GM21576 (cell line): ENCODE results near the gene PTPRG.

Experiments used
- ATAC-seq: cut with Tn5 transposase; IDR thresholded peaks from one replicate; pipeline ENCODE4 v1.9.1; 2021; ENCODE audit warnings: mild to moderate bottlenecking, moderate library complexity; ENCODE audit not compliant: unreplicated experiment

Gene PTPRG

GRCh38 chr3:61616586-61616985, 55.2 kb downstream of the PTPRG start:
- ATAC-seq, result no peak

DNA sequence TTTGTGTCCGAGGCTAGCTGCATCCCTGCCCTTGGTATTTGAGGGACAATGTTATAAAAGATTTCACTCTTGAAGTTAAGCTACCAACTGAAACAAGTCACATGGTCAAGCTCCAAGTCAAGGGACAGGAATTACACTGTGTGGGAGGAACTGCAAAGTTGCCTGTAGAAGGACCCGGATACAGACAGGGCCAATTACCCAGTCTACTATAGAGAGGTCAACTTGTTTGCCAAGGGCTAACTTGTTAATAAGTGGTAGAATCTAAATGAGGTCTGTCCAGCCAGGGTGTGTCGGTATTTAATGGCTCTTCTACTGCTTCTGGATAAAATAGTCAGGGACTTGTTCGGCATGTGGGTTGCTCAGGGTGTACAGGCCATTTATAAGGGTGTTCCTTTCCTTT, 55.7 kb downstream of the PTPRG start:
- no peak for ATAC-seq

DNA sequence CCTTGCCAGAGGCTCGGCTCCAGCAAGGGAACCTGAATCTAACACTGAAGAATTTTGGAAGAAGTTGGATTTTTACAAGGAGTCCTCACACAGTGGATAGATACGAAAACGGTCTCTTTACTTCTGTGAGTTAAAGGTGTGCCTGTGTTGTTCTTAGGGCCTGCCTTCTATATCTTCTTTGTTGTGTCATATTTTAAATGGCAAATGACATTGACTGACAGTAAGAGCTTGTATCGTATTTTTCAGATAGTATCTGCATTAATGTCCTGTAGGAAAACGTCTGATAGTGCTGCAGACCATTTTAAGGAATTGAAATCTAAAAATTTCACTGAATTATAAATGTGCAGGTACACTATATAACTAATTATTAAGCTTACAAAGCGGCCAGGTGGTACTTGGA, 56.3 kb downstream of the PTPRG start:
- ATAC-seq, result no peak

GRCh38 chr3:61618231-61618630, 56.9 kb downstream of the PTPRG start:
- no peak for ATAC-seq

DNA sequence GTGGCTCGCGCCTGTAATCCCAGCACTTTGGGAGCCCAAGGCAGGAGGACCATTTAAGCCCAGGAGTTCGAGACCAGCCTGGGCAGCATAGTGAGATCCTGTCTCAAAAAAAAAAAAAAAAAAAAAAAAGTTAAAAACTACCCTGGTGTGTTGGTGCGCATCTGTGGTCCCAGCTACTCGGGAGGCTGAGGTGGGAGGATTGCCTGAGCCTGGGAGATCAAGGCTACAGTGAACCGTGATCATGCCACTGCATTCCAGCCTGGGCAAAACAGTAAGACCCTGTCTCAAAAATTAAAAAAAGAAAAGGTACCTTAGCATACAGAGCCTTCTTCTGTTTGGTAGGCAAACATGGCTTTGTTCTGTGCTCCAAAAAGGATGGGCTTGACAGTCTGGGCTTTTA, 57.5 kb downstream of the PTPRG start:
- ATAC-seq, result no peak

DNA sequence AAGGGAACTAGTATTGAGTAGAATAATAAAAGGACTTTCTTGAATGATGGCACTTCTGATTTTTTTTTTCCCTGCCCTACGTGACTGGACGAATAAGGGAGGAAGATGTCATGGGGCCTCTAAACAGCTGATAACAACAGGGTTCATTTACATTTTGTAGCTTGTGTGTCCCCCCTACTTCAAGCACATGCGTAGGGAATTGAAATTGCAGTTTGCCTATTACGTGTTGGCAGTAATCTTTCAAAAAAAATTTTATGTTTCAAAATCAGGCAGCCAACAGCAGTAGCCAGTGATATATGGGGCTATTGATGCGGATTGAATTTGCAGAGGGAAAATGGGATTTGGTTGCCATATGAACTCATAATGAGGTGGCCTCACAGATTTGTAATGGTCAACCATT, 58.7 kb downstream of the PTPRG start:
- ATAC-seq, result no peak

DNA sequence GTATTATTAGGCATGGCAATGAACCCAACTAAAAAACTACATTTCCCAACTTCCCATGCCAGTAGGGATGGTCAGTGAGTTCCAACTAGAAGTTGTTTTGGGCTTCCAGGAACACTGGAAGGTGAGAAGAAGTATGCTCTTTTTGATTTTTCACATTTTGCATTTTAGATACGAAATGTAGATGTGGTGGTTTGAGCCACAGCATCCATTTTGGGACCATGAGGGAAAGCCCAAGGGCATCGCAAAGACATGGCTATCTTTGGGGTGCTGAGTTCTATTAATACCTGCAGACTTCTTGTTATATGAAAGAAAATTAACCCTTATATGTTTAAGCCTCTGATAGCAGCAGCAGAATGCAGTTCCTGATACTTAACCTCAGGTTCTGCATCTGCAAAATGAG, 62.9 kb downstream of the PTPRG start:
- no peak for ATAC-seq

DNA sequence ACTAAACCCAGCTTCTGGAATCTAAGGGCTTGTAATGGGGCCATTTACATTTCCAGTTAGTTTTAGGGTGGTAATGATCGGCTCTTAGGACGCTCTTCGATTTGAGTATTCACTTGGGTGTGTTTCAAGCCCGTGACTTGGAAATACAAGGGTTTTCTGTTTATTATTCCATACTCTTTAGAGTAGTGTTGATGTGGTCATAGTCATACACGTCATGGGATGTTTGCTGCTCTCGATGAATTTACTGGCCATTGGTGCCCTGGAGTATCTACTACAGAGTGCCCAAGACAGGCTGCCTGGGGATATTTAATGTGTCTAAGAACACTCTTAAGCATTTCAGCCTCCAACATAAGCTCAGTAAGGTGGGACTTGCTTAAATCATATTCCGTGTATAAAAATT, 64.1 kb downstream of the PTPRG start:
- no peak for ATAC-seq

DNA sequence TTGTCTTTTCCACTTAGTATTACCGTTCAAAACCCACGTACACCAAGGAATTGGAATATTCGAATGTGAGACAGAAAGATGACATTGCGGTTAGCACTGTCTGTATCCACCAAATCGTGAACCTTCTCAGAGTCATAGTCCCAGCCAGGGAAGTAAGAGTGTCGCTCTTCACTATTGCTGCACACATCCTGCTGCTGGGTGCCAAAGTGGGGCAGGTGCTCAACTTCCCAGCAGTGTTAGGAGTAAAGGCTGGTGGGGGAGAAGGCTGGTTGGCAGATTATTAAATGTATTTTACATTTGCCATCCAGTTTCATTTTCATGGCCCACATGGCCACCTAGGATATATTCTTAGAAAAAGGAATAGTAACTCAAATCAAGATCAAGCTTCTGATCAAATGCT, 65.1 kb downstream of the PTPRG start:
- no peak for ATAC-seq

GRCh38 chr3:61627768-61628185, 66.4 kb downstream of the PTPRG start:
- ATAC-seq, result no peak

- no peak for ATAC-seq
These were observed 67.3 kb downstream of the PTPRG start for GRCh38 chr3:61628636-61629035.

- ATAC-seq, result no peak
These were observed 68.1 kb downstream of the PTPRG start for GRCh38 chr3:61629442-61629841.

- no peak for ATAC-seq
These were observed 69.9 kb downstream of the PTPRG start for GRCh38 chr3:61631108-61631769.

DNA sequence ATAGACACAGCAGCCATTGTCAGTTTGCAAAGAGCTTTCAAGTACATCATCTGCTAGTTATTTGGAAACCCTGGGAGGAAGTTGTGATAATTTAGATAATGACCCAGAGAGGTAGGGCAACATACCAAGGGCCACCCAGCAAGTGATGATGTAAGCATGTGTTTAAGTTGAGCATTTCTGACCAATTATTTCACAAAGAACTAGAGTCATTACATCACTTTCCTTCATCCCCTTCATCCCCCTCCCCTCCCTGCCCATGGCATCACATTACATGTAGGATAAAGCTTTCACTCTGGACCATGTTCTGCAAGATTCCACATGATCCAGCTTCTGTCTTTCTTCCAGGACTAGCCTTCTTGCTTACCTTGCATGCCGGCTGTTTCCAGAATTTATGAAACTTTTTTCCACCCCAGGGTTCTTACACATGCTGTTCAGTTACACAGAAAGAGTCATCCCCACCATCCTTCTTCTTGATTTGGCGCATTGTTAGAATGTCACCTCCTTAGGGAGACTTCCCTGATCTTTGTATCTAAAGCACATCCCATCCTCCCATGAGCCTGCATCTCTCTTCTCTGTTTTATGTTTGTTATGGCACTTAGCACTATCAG, 71.3 kb downstream of the PTPRG start:
- ATAC-seq, result no peak

- ATAC-seq, result no peak
These were observed 73.3 kb downstream of the PTPRG start for GRCh38 chr3:61634678-61635077.

- peak; percentile 96 for ATAC-seq
These were observed 76.0 kb downstream of the PTPRG start for GRCh38 chr3:61637088-61638051.

DNA sequence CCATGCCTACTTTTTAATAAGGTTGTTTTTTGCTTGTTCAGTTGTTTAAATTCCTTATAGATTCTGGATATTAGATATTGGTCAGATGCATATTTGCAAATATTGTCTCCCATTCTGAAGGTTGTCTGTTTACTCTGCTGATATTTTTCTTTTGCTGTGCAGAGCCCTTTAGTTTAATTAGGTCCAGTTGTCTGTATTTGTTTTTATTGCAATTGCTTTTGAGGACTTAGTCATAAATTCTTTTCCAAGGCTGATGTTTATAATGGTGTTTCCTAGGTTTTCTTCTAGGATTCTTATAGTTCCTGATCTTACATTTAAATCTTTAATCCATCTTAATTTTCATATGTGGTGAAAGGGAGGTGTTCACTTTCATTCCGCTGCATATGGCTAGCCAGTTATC, 77.4 kb downstream of the PTPRG start:
- no peak for ATAC-seq

GRCh38 chr3:61639991-61640390, 78.6 kb downstream of the PTPRG start:
- ATAC-seq, result no peak

DNA sequence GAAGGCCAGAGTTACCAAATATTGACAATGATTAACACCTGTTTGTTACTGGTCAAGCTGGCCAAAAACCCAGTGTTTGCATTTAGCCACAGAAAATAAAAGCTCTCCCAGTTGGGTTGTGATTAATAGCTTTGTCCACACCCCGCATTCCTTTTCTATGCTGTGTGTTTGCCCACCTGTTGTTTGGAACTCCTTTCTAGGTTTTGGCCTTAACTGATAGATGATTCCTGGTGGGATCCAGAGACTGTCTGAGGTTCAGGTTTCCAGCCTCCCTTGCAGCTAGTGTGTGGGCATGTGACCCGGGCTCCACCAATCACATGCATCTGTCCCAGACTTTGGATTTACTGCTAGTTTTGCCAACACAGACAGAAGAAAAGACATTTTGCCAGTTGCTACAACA, 83.8 kb downstream of the PTPRG start:
- ATAC-seq, result no peak

DNA sequence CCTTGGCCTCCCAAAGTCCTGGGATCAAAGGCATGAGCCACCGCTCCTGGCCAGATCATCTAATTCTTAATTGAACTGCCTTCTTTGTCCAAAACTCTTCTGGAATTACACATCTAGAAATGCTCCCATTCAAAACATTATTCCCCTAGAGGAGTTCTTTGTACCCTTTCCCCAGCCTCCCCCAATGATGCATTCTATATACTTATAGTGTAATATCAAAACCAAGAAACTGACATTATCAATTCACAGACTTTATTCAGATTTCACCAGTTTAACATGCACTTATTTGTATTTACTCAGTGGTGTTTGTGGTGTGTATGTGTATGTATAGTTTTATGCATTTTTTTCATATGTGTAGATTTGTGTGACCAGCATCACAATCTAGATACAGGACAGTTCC, 85.0 kb downstream of the PTPRG start:
- no peak for ATAC-seq

DNA sequence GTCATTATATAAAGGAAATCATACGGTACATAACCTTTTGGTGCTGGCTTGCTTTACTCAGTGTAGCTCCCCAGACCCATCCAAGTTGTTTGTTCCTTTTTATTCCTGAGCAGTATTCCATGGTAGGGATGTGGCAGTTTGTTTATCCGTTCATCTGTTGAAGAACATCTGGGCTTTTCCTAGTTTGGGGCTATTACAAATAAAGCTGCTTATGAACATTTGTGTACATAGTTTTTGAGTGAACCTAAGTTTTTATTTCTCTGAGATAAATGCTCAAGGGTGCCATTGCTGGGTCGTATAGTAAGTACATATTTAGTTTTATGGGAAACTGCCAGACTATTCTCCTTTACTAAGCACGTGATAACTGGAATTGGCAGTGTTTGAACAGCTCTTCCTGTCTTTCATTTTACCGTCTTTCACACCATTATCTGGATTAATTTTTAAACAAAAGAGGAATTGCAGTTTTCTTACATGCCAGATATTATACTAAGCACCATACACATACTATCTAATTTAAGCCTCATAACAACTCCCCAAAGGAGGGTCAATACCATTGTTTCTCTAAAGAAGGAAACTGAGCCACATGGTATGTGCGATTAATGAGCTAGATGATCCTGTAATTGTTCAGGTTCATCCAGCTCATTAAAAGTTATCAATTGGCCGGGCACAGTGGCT, 85.6 kb downstream of the PTPRG start:
- ATAC-seq, result no peak
